ENCODE results near the gene M6PR. TPM values are rescaled to one million over a fixed set of nuclear protein-coding genes. Genes with fewer than 3 reads are reported as not detected.

Gene M6PR
- 166 and 176 TPM in 2 replicates for total RNA-seq (2013; cell fraction: nucleolus; rRNA removed)
- total RNA-seq (2014; rRNA removed) (203 and 209 TPM in 2 replicates), total RNA-seq (2014; rRNA removed; fragmentation: Illumina TruSeq; extraction: Trizol) (126 and 139 TPM in 2 replicates), total RNA-seq (2021) (134 and 135 TPM in 2 replicates), polyA plus RNA-seq (2011; rRNA removed) (175 and 192 TPM in 2 replicates), polyA plus RNA-seq (2014; fragmentation: Illumina TruSeq; extraction: Trizol) (146 and 160 TPM in 2 replicates), polyA plus RNA-seq (2014; fragmentation: Nextera tagmentation; extraction: Ambion mirVana) (100 to 1,000 TPM in 1 of 2 experiments, 10 to 100 TPM in 1; 65.4 to 101 TPM), polyA plus RNA-seq (2014; rRNA removed) (103 and 113 TPM in 2 replicates), polyA plus RNA-seq (2016; fragmentation: Nextera tagmentation; extraction: Ambion mirVana) (100 to 1,000 TPM; 138 to 151 TPM), polyA minus RNA-seq (2011; rRNA and poly(A)+ RNA removed) (250 and 302 TPM in 2 replicates), Bru-seq, nascent RNA (percentile 96 among the genes with signal in this experiment), BruChase-seq, experiment 1, labeled RNA remaining after a 6-hour chase (percentile 98 among the genes with signal in this experiment), BruChase-seq, experiment 2, labeled RNA remaining after a 2-hour chase (percentile 97 among the genes with signal in this experiment)
- polyA plus RNA-seq (2011; ENCODE audit: low read depth): 70.7 TPM
- polyA plus RNA-seq (2011; cell fraction: cytosol; rRNA removed): 159 and 184 TPM in 2 replicates
- polyA plus RNA-seq (2011; cell fraction: nucleus; rRNA removed): 112 and 153 TPM in 2 replicates
- polyA plus RNA-seq (2012): 108 and 148 TPM in 2 replicates
- 74.3 and 110 TPM in 2 replicates for polyA minus RNA-seq (2011; cell fraction: cytosol; rRNA and poly(A)+ RNA removed)
- polyA minus RNA-seq (2011; cell fraction: nucleus; rRNA and poly(A)+ RNA removed): 65.3 and 71.5 TPM in 2 replicates
- long read RNA-seq, experiment 1, transcript M6PR-201 (7 exons, 2,756 nt): major isoform, 93 of 101 reads
- long read RNA-seq, experiment 1, partial matches to known transcripts: 3 of 101 reads
- long read RNA-seq, experiment 1, other reads (novel, unspliced or antisense): 5 of 101 reads
- long read RNA-seq, experiment 2, transcript M6PR-201 (7 exons, 2,756 nt): major isoform, 1,175 of 1,334 reads
- long read RNA-seq, experiment 2, partial matches to known transcripts: 87 of 1,334 reads
- long read RNA-seq, experiment 2, other reads (novel, unspliced or antisense): 71 of 1,334 reads

- H3K79me2 ChIP-seq (ENCODE audit: control insufficient read depth, insufficient read depth, low read length): peaks cover 39% of the 10 kb centered on the region
- no peaks in the 10 kb centered on the region for H4K20me1 ChIP-seq (ENCODE audit: control insufficient read depth, insufficient read depth)
- under 1% methylated on average over 66 of the region's 66 CpGs for WGBS (ENCODE audit: insufficient coverage, insufficient replicate concordance, low lambda C conversion rate, missing lambda C conversion rate)
- H3K4me2 ChIP-seq (ENCODE audit: control insufficient read depth, insufficient read depth): peak within 1 kb of the TSS; percentile 86
- in situ Hi-C loops (cut with MboI): loop anchor here (5.0 kb wide), 1 partner anchor 93 kb away; no protein-coding TSS in a partner anchor
- H3K27ac ChIP-seq (ENCODE audit: control insufficient read depth, insufficient read depth): peak within 1 kb of the TSS; percentile 94
- RAD21 ChIA-PET (ENCODE audit: unreplicated experiment): interaction anchor here (0.8 to 3.3 kb wide), 10 partner anchors 35 to 406 kb away, joined by 3 to 23 read pairs (median 4); partner anchors contain the start of gene PHC1
- peaks cover 10% of the 10 kb centered on the region; the same call in 1 of the 2 replicates for H3K4me1 ChIP-seq (ENCODE audit: control insufficient read depth, insufficient read depth, low read length)
- peak within 1 kb of the TSS; percentile 91 for H2AFZ ChIP-seq (ENCODE audit: control insufficient read depth, low read depth, low read length)
- SMC1A ChIA-PET (ENCODE audit: uncharacterized antibody, unreplicated experiment): interaction anchor here (0.6 to 3.8 kb wide), 7 partner anchors 36 to 92 kb away, joined by 3 to 36 read pairs (median 3); partner anchors contain the start of gene PHC1
- peak; percentile 94 for DNase-seq (ENCODE audit: low read depth, low spot score)
- ATAC-seq: peak; percentile 90
- no TSS peak for BruUV-seq (replicated peaks)
- CTCF ChIA-PET: interaction anchor here (0.6 to 3.9 kb wide), 16 partner anchors 7 to 301 kb away, joined by 3 to 30 read pairs (median 6); partner anchors contain the start of gene PHC1
- H3K9me3 ChIP-seq (replicated peaks; ENCODE audit: control insufficient read depth, insufficient read depth, low read length): no peaks in the 10 kb centered on the region; the same call in 2 of the 3 replicates
- H3K9ac ChIP-seq (ENCODE audit: control insufficient read depth, insufficient read depth, low read length): peak within 1 kb of the TSS; percentile 74
- peaks cover 1 to 9% of the 10 kb centered on the region in 2 experiments; a peak in 2 of 4 replicates for H3K36me3 ChIP-seq (ENCODE audit: control insufficient read depth in 2 of 2, insufficient read depth in 2 of 2, low read length in 1 of 2)
- H3K27me3 ChIP-seq (replicated peaks in 1 of 2; ENCODE audit: control insufficient read depth in 2 of 2, insufficient read depth in 2 of 2, low read length in 1 of 2): no peaks in the 10 kb centered on the region
- peak; percentile 94 for FAIRE-seq
- H3K4me3 ChIP-seq: peak within 1 kb of the TSS; percentile 86
- POLR2A ChIA-PET: interaction anchor here (0.8 to 2.4 kb wide), 6 partner anchors 11 to 305 kb away, joined by 3 to 8 read pairs (median 4); no protein-coding TSS in a partner anchor
- intact Hi-C loops (cut with micrococcal nuclease; ENCODE audit: unreplicated experiment): loop anchor here (1.0 to 5.0 kb wide), 3 partner anchors 47 to 267 kb away; no protein-coding TSS in a partner anchor
- peak; percentile 82 for TF ChIP-seq NR2C1 (IDR thresholded peaks at IDR 0.05)
- peak; percentile 29; the same call in 1 of the 2 replicates for TF ChIP-seq MTA2 (IDR thresholded peaks at IDR 0.05; ENCODE audit: low read depth)
- peak; percentile 92 for TF ChIP-seq PML (IDR thresholded peaks at IDR 0.05; ENCODE audit: low read length)
- peak; percentile 97 for TF ChIP-seq CREB1 (IDR thresholded peaks at IDR 0.05; ENCODE audit: low read depth)
- TF ChIP-seq NFIC (IDR thresholded peaks at IDR 0.05; ENCODE audit: low read depth, low read length): peak; percentile 54; the same call in 1 of the 2 replicates
- peak; percentile 52; the same call in 1 of the 2 replicates for TF ChIP-seq CBX5 (IDR thresholded peaks at IDR 0.05; ENCODE audit: low read depth)
- TF ChIP-seq RFX5 (IDR thresholded peaks at IDR 0.05; ENCODE audit: low read depth, low read length): peak; percentile 33; the same call in 1 of the 2 replicates
- TF ChIP-seq CEBPZ (IDR thresholded peaks at IDR 0.05; ENCODE audit: low read depth, low read length): 0 out of 2 replicates have a peak, but pooled peaks have one; percentile 7
- TF ChIP-seq TAF1 (IDR thresholded peaks at IDR 0.05; ENCODE audit: borderline replicate concordance, low read depth, low read length): peak; percentile 83
- peak; percentile 76 for TF ChIP-seq MAX (IDR thresholded peaks at IDR 0.05; ENCODE audit: low read depth, low read length)
These were observed at the start of gene M6PR for GRCh38 chr12:8949342-8950220. Gene M6PR (minus strand): TSS chr12:8949645. CDS start chr12:8946404, 3,241 bp downstream.

Measured in GM12878 (cell line).